Metanephros (tissue), 1 donor: ENCODE measurements around the gene ZSWIM9. TPM values are rescaled to one million over a fixed set of nuclear protein-coding genes. Genes with fewer than 3 reads are reported as not detected.

Experiments used
- total RNA-seq: library from RNA; depleted of rRNA; stranded (reverse); fragments of >200 nt; gene quantifications from one replicate; pipeline ENCODE4 v1.2.3, GENCODE V29; 2014

The ZSWIM9 gene
- 9.8 TPM for total RNA-seq

GRCh38 chr19:48169939-48170803 lies at the start of gene ZSWIM9, which contains the start of gene LIG1:
Gene ZSWIM9, plus strand, starts transcription at chr19:48170680. Its CDS starts 1,123 bp downstream, at chr19:48171803.
Gene LIG1, minus strand, starts transcription at chr19:48170344. Its CDS starts 4,778 bp downstream, at chr19:48165566.

Other genes starting within 250 kb of the ZSWIM9 start
- not detected for gene BSPH1, start 178.5 kb upstream of the ZSWIM9 start, total RNA-seq
- not detected for gene ELSPBP1, start 176.0 kb upstream of the ZSWIM9 start, total RNA-seq
- gene CABP5, start 126.6 kb upstream of the ZSWIM9 start, total RNA-seq: not detected
- 20.6 TPM for gene PLA2G4C, start 59.9 kb upstream of the ZSWIM9 start, total RNA-seq
- 54.3 TPM for gene LIG1, start 336 bp upstream of the ZSWIM9 start, total RNA-seq
- gene CARD8, start 85.2 kb downstream of the ZSWIM9 start, total RNA-seq: 57.4 TPM
- 7.4 TPM for gene ZNF114, start 99.4 kb downstream of the ZSWIM9 start, total RNA-seq
- 31.5 TPM for gene EMP3, start 154.9 kb downstream of the ZSWIM9 start, total RNA-seq
- gene TMEM143, start 193.3 kb downstream of the ZSWIM9 start, total RNA-seq: 17.9 TPM
- not detected for gene SYNGR4, start 193.7 kb downstream of the ZSWIM9 start, total RNA-seq
- gene KDELR1, start 220.9 kb downstream of the ZSWIM9 start, total RNA-seq: 113 TPM
- 0.99 TPM for gene GRIN2D, start 223.0 kb downstream of the ZSWIM9 start, total RNA-seq